H9 (cell line): ENCODE data around the gene GPR150. TPM values are rescaled to one million over a fixed set of nuclear protein-coding genes. Genes with fewer than 3 reads are reported as not detected.
A peak's percentile ranks its signal among the peaks of the same experiment; 100 is the strongest.

ENCODE experiments used
- DNase-seq: peaks from one replicate; pipeline ENCODE4 v3.0.0-alpha.2; 2017
- H2AFZ ChIP-seq: one replicate; pipeline ENCODE4 v1.6.1; 2013; ENCODE audit warnings: mild to moderate bottlenecking, low read length, control low read depth, moderate library complexity
- H2AK5ac ChIP-seq: 2 replicates; pipeline ENCODE4 v1.6.1; 2013; ENCODE audit warnings: low read length, control low read depth, mixed read lengths; ENCODE audit not compliant: insufficient read length
- H2BK120ac ChIP-seq: one replicate; pipeline ENCODE4 v1.6.1; 2013; ENCODE audit warnings: low read depth, mild to moderate bottlenecking, low read length, control low read depth, inconsistent platforms; ENCODE audit not compliant: poor library complexity, severe bottlenecking
- H2BK12ac ChIP-seq: 2 replicates; pipeline ENCODE4 v1.6.1; 2013; ENCODE audit warnings: low read length, control low read depth, mixed read lengths, low read depth; ENCODE audit not compliant: insufficient read length
- H2BK15ac ChIP-seq: 2 replicates; pipeline ENCODE4 v1.6.1; 2013; ENCODE audit warnings: low read depth, low read length, control low read depth
- H2BK20ac ChIP-seq: one replicate; pipeline ENCODE4 v1.6.1; 2013; ENCODE audit warnings: low read depth, mild to moderate bottlenecking, low read length, control low read depth, inconsistent platforms; ENCODE audit not compliant: poor library complexity, severe bottlenecking
- H2BK5ac ChIP-seq: 2 replicates; pipeline ENCODE4 v1.6.1; 2013; ENCODE audit warnings: low read length, control low read depth, mixed read lengths; ENCODE audit not compliant: insufficient read length
- H3K14ac ChIP-seq: 2 replicates; pipeline ENCODE4 v1.6.1; 2013; ENCODE audit warnings: low read length, control low read depth; ENCODE audit not compliant: insufficient read depth
- H3K18ac ChIP-seq: 2 replicates; pipeline ENCODE4 v1.6.1; 2013; ENCODE audit warnings: low read depth, mild to moderate bottlenecking, mixed read lengths, low read length, control low read depth; ENCODE audit not compliant: insufficient read length
- H3K23ac ChIP-seq: 2 replicates; pipeline ENCODE4 v1.6.1; 2013; ENCODE audit warnings: low read length, control low read depth, mixed read lengths, low read depth; ENCODE audit not compliant: insufficient read length
- H3K23me2 ChIP-seq: 2 replicates; pipeline ENCODE4 v1.6.1; 2013; ENCODE audit warnings: low read depth, mild to moderate bottlenecking, mixed read lengths, low read length, control low read depth; ENCODE audit not compliant: insufficient read length, poor library complexity, severe bottlenecking
- H3K27ac ChIP-seq: 2 replicates; pipeline ENCODE4 v1.5.1; 2013; ENCODE audit warnings: low read length, control low read depth, mixed read lengths, low read depth; ENCODE audit not compliant: insufficient read length
- H3K27me3 ChIP-seq: 2 replicates; pipeline ENCODE4 v1.6.1; 2013; ENCODE audit warnings: low read length, control low read depth, inconsistent platforms; ENCODE audit not compliant: insufficient read depth
- H3K4ac ChIP-seq: 2 replicates; pipeline ENCODE4 v1.6.1; 2013; ENCODE audit warnings: low read depth, mild to moderate bottlenecking, control low read depth, inconsistent platforms, low read length, moderate library complexity
- H3K4me1 ChIP-seq: 2 replicates; pipeline ENCODE4 v1.6.1; 2013; ENCODE audit warnings: low read length, control low read depth, inconsistent platforms; ENCODE audit not compliant: insufficient read depth
- H3K4me2 ChIP-seq: 2 replicates; pipeline ENCODE4 v1.6.1; 2013; ENCODE audit warnings: low read length, control low read depth, mixed read lengths; ENCODE audit not compliant: insufficient read length, insufficient read depth
- H3K56ac ChIP-seq: 2 replicates; pipeline ENCODE4 v1.6.1; 2013; ENCODE audit warnings: low read depth, mild to moderate bottlenecking, mixed read lengths, low read length, control low read depth; ENCODE audit not compliant: insufficient read length
- H3K79me1 ChIP-seq: 2 replicates; pipeline ENCODE4 v1.6.1; 2013; ENCODE audit warnings: low read depth, mild to moderate bottlenecking, moderate library complexity, low read length, control low read depth, inconsistent platforms; ENCODE audit not compliant: insufficient read depth, poor library complexity, severe bottlenecking
- H3K79me2 ChIP-seq: 2 replicates; pipeline ENCODE4 v1.6.1; 2013; ENCODE audit warnings: low read length, control low read depth, inconsistent platforms; ENCODE audit not compliant: insufficient read depth
- H3K9ac ChIP-seq: 2 replicates; pipeline ENCODE4 v1.6.1; 2013; ENCODE audit warnings: low read length, control low read depth, mixed read lengths; ENCODE audit not compliant: insufficient read length; ENCODE audit errors: extremely low read depth
- H3K9me3 ChIP-seq: one replicate; pipeline ENCODE4 v1.6.1; 2013; ENCODE audit warnings: low read depth, low read length, inconsistent platforms; ENCODE audit not compliant: control insufficient read depth
- H3T11ph ChIP-seq: one replicate; pipeline ENCODE4 v1.6.1; 2013; ENCODE audit warnings: mild to moderate bottlenecking, low read length, control low read depth, inconsistent platforms
- H4K20me1 ChIP-seq: one replicate; pipeline ENCODE4 v1.6.1; 2013; ENCODE audit not compliant: control insufficient read depth, insufficient read length, insufficient read depth
- H4K5ac ChIP-seq: 2 replicates; pipeline ENCODE4 v1.6.1; 2013; ENCODE audit warnings: low read depth, mild to moderate bottlenecking, mixed read lengths, low read length, control low read depth; ENCODE audit not compliant: insufficient read length
- H4K8ac ChIP-seq: replicated peaks from 2 replicates; pipeline ENCODE4 v1.6.1; 2013; ENCODE audit warnings: low read length, control low read depth, mixed read lengths, low read depth; ENCODE audit not compliant: insufficient read length
- H4K91ac ChIP-seq: 2 replicates; pipeline ENCODE4 v1.6.1; 2013; ENCODE audit warnings: low read depth, mild to moderate bottlenecking, moderate library complexity, mixed read lengths, low read length, control low read depth; ENCODE audit not compliant: insufficient read length
- H3K27ac Mint-ChIP-seq, 3 experiments: 2 replicates in 2 of 3; 3 replicates in 1 of 3; pipeline ENCODE4 v1.8.0; 2020 to 2021; ENCODE audit warnings: mixed read lengths in 3 of 3, mild to moderate bottlenecking in 1 of 3, moderate library complexity in 1 of 3
- H3K27me3 Mint-ChIP-seq: 2 replicates; pipeline ENCODE4 v1.8.0; 2021; ENCODE audit warnings: low read depth, mild to moderate bottlenecking, moderate library complexity, mixed read lengths
- H3K36me3 Mint-ChIP-seq, 3 experiments: 2 replicates in 2 of 3; 3 replicates in 1 of 3; pipeline ENCODE4 v1.8.0; 2020 to 2021; ENCODE audit warnings: low read depth in 3 of 3, mixed read lengths in 3 of 3; ENCODE audit not compliant: insufficient read depth in 1 of 3
- H3K4me1 Mint-ChIP-seq, 2 experiments: 2 replicates each; pipeline ENCODE4 v1.8.0; 2020; ENCODE audit warnings: mixed read lengths in 2 of 2
- H3K4me3 Mint-ChIP-seq, 2 experiments: 2 replicates in 1 of 2; 3 replicates in 1 of 2; pipeline ENCODE4 v1.8.0; 2020 to 2021; ENCODE audit warnings: mild to moderate bottlenecking in 2 of 2, mixed read lengths in 2 of 2, moderate library complexity in 1 of 2
- H3K9me3 Mint-ChIP-seq, 2 experiments: 2 replicates in 1 of 2; 3 replicates in 1 of 2; pipeline ENCODE4 v1.8.0; 2020; ENCODE audit warnings: mild to moderate bottlenecking in 2 of 2, mixed read lengths in 2 of 2, moderate library complexity in 1 of 2
- CTCF ChIP-seq: fragments of 200-600 bp; sonication (generic); conservative IDR thresholded peaks from 3 replicates; pipeline ENCODE4 v1.8.0; 2021; ENCODE audit warnings: antibody characterized with exemption, mild to moderate bottlenecking
- WGBS: extraction: QIAGEN DNeasy Blood & Tissue Kit; methylation state at CpG from one replicate; pipeline ENCODE4 v1.1.7; 2013; ENCODE audit warnings: missing lambda C conversion rate, low lambda C conversion rate, mixed read lengths; ENCODE audit not compliant: insufficient read length; ENCODE audit errors: extremely low coverage; 5-methylcytosine and 5-hydroxymethylcytosine counted together
- total RNA-seq: library from RNA; stranded (reverse); gene quantifications from 2 replicates; pipeline ENCODE4 v1.2.1, GENCODE V29; 2021

GPR150 gene
- total RNA-seq, 1 experiment from 2014 or later: not detected

GRCh38 chr5:95620870-95621838, 1.3 kb downstream of the GPR150 start:
- H3K27ac ChIP-seq: no peak overlapping the region
- TF ChIP-seq CTCF: no peak
- peak overlapping the region; percentile 18 for H3K18ac ChIP-seq
- peaks cover 23% of the 10 kb centered on the region for H3K27me3 ChIP-seq
- no peak overlapping the region for H3K9ac ChIP-seq
- Mint-ChIP-seq H3K4me1 (peaks cover 14% of the 10 kb centered on the region in 2 experiments), H3K4me3 (peak overlapping the region; percentile 61 to 80), H3K36me3 (peaks cover 0 to 3% (median 0%) of the 10 kb centered on the region in 3 experiments; a peak in 2 of 7 replicates), H3K27ac (no peak overlapping the region), H3K27me3 (peaks cover 68% of the 10 kb centered on the region), H3K9me3 (peaks cover 0 to 5% of the 10 kb centered on the region in 2 experiments; a peak in 2 of 5 replicates)
- WGBS: no CpG with 5 or more reads among the region's 92 CpGs
- no peaks in the 10 kb centered on the region for H3K4me1 ChIP-seq
- no peak overlapping the region for H3T11ph ChIP-seq
- no peak overlapping the region for H3K23ac ChIP-seq
- H2BK12ac ChIP-seq: no peak overlapping the region
- no peak overlapping the region for H2BK15ac ChIP-seq
- H2AFZ ChIP-seq: no peak overlapping the region
- H4K20me1 ChIP-seq: no peaks in the 10 kb centered on the region
- H2BK120ac ChIP-seq: no peak overlapping the region
- H3K79me1 ChIP-seq: no peaks in the 10 kb centered on the region
- H2BK20ac ChIP-seq: no peak overlapping the region
- H3K56ac ChIP-seq: no peak overlapping the region
- no peak overlapping the region; the same call in 1 of the 2 replicates for H3K14ac ChIP-seq
- no peak overlapping the region for H4K91ac ChIP-seq
- no peaks in the 10 kb centered on the region for H3K79me2 ChIP-seq
- H3K4me2 ChIP-seq: peak overlapping the region; percentile 62
- H3K23me2 ChIP-seq: peaks cover 13% of the 10 kb centered on the region
- DNase-seq: peak; percentile 74
- H4K5ac ChIP-seq: no peak overlapping the region
- no peak overlapping the region for H2AK5ac ChIP-seq
- no peak overlapping the region for H3K4ac ChIP-seq
- H3K9me3 ChIP-seq: no peaks in the 10 kb centered on the region
- H4K8ac ChIP-seq: no peak overlapping the region
- H2BK5ac ChIP-seq: no peak overlapping the region
